Central memory CD8-positive, alpha-beta T cell (primary cell): ENCODE results near the gene ARVCF.

Experiments
- ATAC-seq: fragments of 150-1000 bp; cut with Tn5 transposase; replicated peaks from 2 replicates; pipeline ENCODE4 v1.10.0; 2022; ENCODE audit warnings: mild to moderate bottlenecking, moderate FRiP score, moderate number of reproducible peaks; ENCODE audit not compliant: poor library complexity, severe bottlenecking; ENCODE audit errors: extremely low read depth
- DNase-seq, 2 donors: peaks; one replicate each; pipeline ENCODE4 v3.0.0; 2021; ENCODE audit warnings: low spot score in 2 of 2
- H3K27ac Mint-ChIP-seq: one replicate; pipeline ENCODE4 v1.8.0; 2022; ENCODE audit warnings: low read depth, mild to moderate bottlenecking, moderate library complexity, mixed read lengths
- H3K27me3 Mint-ChIP-seq: one replicate; pipeline ENCODE4 v1.8.0; 2022; ENCODE audit warnings: mixed read lengths
- H3K36me3 Mint-ChIP-seq: one replicate; pipeline ENCODE4 v1.8.0; 2022; ENCODE audit warnings: mild to moderate bottlenecking, moderate library complexity, mixed read lengths; ENCODE audit not compliant: insufficient read depth
- H3K4me1 Mint-ChIP-seq: one replicate; pipeline ENCODE4 v1.8.0; 2022; ENCODE audit warnings: mixed read lengths
- H3K4me3 Mint-ChIP-seq: one replicate; pipeline ENCODE4 v1.8.0; 2022; ENCODE audit warnings: mild to moderate bottlenecking, moderate library complexity, mixed read lengths
- H3K9me3 Mint-ChIP-seq: one replicate; pipeline ENCODE4 v1.8.0; 2022; ENCODE audit warnings: mixed read lengths

The ARVCF gene

GRCh38 chr22:20057596-20058268, 41.1 kb upstream of the ARVCF start:
- H3K4me1 Mint-ChIP-seq, result peaks cover 17% of the 10 kb centered on the region
- H3K4me3 Mint-ChIP-seq, result no peak overlapping the region
- H3K9me3 Mint-ChIP-seq, result no peaks in the 10 kb centered on the region
- DNase-seq, result no peak
- H3K27ac Mint-ChIP-seq, result no peak overlapping the region
- no peaks in the 10 kb centered on the region for H3K27me3 Mint-ChIP-seq
- ATAC-seq, result no peak
- H3K36me3 Mint-ChIP-seq, result peaks cover 20% of the 10 kb centered on the region

- Mint-ChIP-seq H3K36me3 (peaks cover 24% of the 10 kb centered on the region), H3K4me3 (no peak overlapping the region), H3K9me3 (no peaks in the 10 kb centered on the region), H3K27ac (peak overlapping the region; percentile 82), H3K27me3 (no peaks in the 10 kb centered on the region), H3K4me1 (peaks cover 17% of the 10 kb centered on the region)
- DNase-seq, result no peak
- ATAC-seq, result no peak
Measured at GRCh38 chr22:20056696-20057386, 40.2 kb upstream of the ARVCF start.

- ATAC-seq (no peak), DNase-seq (no peak)
- Mint-ChIP-seq H3K27ac (peak overlapping the region; percentile 82), H3K36me3 (peaks cover 22% of the 10 kb centered on the region), H3K9me3 (no peaks in the 10 kb centered on the region), H3K4me3 (no peak overlapping the region), H3K27me3 (no peaks in the 10 kb centered on the region), H3K4me1 (peaks cover 17% of the 10 kb centered on the region)
Measured at GRCh38 chr22:20056161-20056560, 39.5 kb upstream of the ARVCF start.

GRCh38 chr22:20055654-20056053, 39.0 kb upstream of the ARVCF start:
- H3K27me3 Mint-ChIP-seq, result no peaks in the 10 kb centered on the region
- ATAC-seq, result no peak
- H3K9me3 Mint-ChIP-seq, result no peaks in the 10 kb centered on the region
- no peak overlapping the region for H3K4me3 Mint-ChIP-seq
- H3K4me1 Mint-ChIP-seq, result peaks cover 17% of the 10 kb centered on the region
- no peak for DNase-seq
- peaks cover 24% of the 10 kb centered on the region for H3K36me3 Mint-ChIP-seq
- H3K27ac Mint-ChIP-seq, result no peak overlapping the region

- H3K27me3 Mint-ChIP-seq, result no peaks in the 10 kb centered on the region
- H3K4me1 Mint-ChIP-seq, result peaks cover 17% of the 10 kb centered on the region
- ATAC-seq (no peak), DNase-seq (no peak)
- no peak overlapping the region for H3K27ac Mint-ChIP-seq
- no peaks in the 10 kb centered on the region for H3K9me3 Mint-ChIP-seq
- peaks cover 27% of the 10 kb centered on the region for H3K36me3 Mint-ChIP-seq
- H3K4me3 Mint-ChIP-seq, result no peak overlapping the region
Measured at GRCh38 chr22:20055144-20055543, 38.5 kb upstream of the ARVCF start.

- H3K4me3 Mint-ChIP-seq, result no peak overlapping the region
- no peak for DNase-seq
- ATAC-seq, result no peak
- peaks cover 17% of the 10 kb centered on the region for H3K4me1 Mint-ChIP-seq
- H3K9me3 Mint-ChIP-seq, result no peaks in the 10 kb centered on the region
- no peaks in the 10 kb centered on the region for H3K27me3 Mint-ChIP-seq
- H3K27ac Mint-ChIP-seq, result no peak overlapping the region
- H3K36me3 Mint-ChIP-seq, result peaks cover 31% of the 10 kb centered on the region
Measured at GRCh38 chr22:20054485-20054884, 37.9 kb upstream of the ARVCF start.

GRCh38 chr22:20054034-20054427, 37.4 kb upstream of the ARVCF start:
- Mint-ChIP-seq H3K4me1 (peaks cover 13% of the 10 kb centered on the region), H3K27ac (no peak overlapping the region), H3K36me3 (peaks cover 31% of the 10 kb centered on the region), H3K27me3 (no peaks in the 10 kb centered on the region), H3K4me3 (no peak overlapping the region), H3K9me3 (no peaks in the 10 kb centered on the region)
- ATAC-seq (no peak), DNase-seq (no peak)

GRCh38 chr22:20053407-20054033, 36.9 kb upstream of the ARVCF start:
- Mint-ChIP-seq H3K27me3 (no peaks in the 10 kb centered on the region), H3K9me3 (no peaks in the 10 kb centered on the region), H3K36me3 (peaks cover 33% of the 10 kb centered on the region), H3K4me3 (no peak overlapping the region), H3K4me1 (peaks cover 8% of the 10 kb centered on the region), H3K27ac (no peak overlapping the region)
- no peak for DNase-seq
- ATAC-seq, result no peak

GRCh38 chr22:20052309-20053259, 36.0 kb upstream of the ARVCF start:
- H3K4me3 Mint-ChIP-seq, result no peak overlapping the region
- no peaks in the 10 kb centered on the region for H3K27me3 Mint-ChIP-seq
- H3K9me3 Mint-ChIP-seq, result no peaks in the 10 kb centered on the region
- H3K36me3 Mint-ChIP-seq, result peaks cover 32% of the 10 kb centered on the region
- H3K4me1 Mint-ChIP-seq, result no peaks in the 10 kb centered on the region
- ATAC-seq (no peak), DNase-seq (no peak)
- H3K27ac Mint-ChIP-seq, result no peak overlapping the region

GRCh38 chr22:20051927-20052308, 35.3 kb upstream of the ARVCF start:
- Mint-ChIP-seq H3K36me3 (peaks cover 32% of the 10 kb centered on the region), H3K27ac (no peak overlapping the region)

GRCh38 chr22:20046730-20047129, 30.1 kb upstream of the ARVCF start:
- H3K36me3 Mint-ChIP-seq, result peaks cover 40% of the 10 kb centered on the region
- peaks cover 11% of the 10 kb centered on the region for H3K4me1 Mint-ChIP-seq
- DNase-seq (no peak), ATAC-seq (no peak)
- no peaks in the 10 kb centered on the region for H3K9me3 Mint-ChIP-seq
- no peaks in the 10 kb centered on the region for H3K27me3 Mint-ChIP-seq
- H3K4me3 Mint-ChIP-seq, result no peak overlapping the region
- no peak overlapping the region for H3K27ac Mint-ChIP-seq

More at GRCh38 chr22:20051927-20052308, 35.3 kb upstream of the ARVCF start:
- DNase-seq (no peak), ATAC-seq (no peak)
- peaks cover 1% of the 10 kb centered on the region for H3K4me1 Mint-ChIP-seq
- H3K9me3 Mint-ChIP-seq, result no peaks in the 10 kb centered on the region
- no peaks in the 10 kb centered on the region for H3K27me3 Mint-ChIP-seq
- H3K4me3 Mint-ChIP-seq, result no peak overlapping the region

GRCh38 chr22:20044495-20045151, 28.0 kb upstream of the ARVCF start:
- ATAC-seq, result no peak
- DNase-seq, result no peak
- Mint-ChIP-seq H3K36me3 (peaks cover 35% of the 10 kb centered on the region), H3K4me1 (peaks cover 11% of the 10 kb centered on the region), H3K9me3 (no peaks in the 10 kb centered on the region), H3K27me3 (no peaks in the 10 kb centered on the region), H3K27ac (no peak overlapping the region), H3K4me3 (no peak overlapping the region)
